SK-N-SH (cell line): Measurements from ENCODE around the gene ATP11C. TPM values are rescaled to one million over a fixed set of nuclear protein-coding genes. Genes with fewer than 3 reads are reported as not detected.

Experiments used
- CTCF ChIA-PET: fragments of 300-600, 350-600 bp; formaldehyde crosslinking; extraction: SDS; loops from one replicate; lab custom pipeline; 2021; lab: Yijun Ruan, JAX
- POLR2A ChIA-PET: fragments of 350-600 bp; sonication (Branson Sonifier 250); formaldehyde crosslinking; extraction: SDS; loops from one replicate; lab custom pipeline; 2020; ENCODE audit warnings: antibody characterized with exemption, inconsistent platforms; lab: Yijun Ruan, JAX
- DNase-seq: peaks from one replicate; pipeline ENCODE4 v3.0.0; 2012
- H2AFZ ChIP-seq: fragments of 200-600 bp; sonication (generic); 2 replicates; pipeline ENCODE4 v1.8.1; 2016; ENCODE audit warnings: antibody characterized with exemption, mild to moderate bottlenecking, low read depth
- H3F3A ChIP-seq: fragments of 200-600 bp; sonication (generic); replicated peaks from 2 replicates; pipeline ENCODE3; 2016; ENCODE audit warnings: antibody characterized with exemption, mild to moderate bottlenecking; ENCODE audit not compliant: insufficient read depth
- H3K27ac ChIP-seq, 2 experiments: fragments of 200-500 bp in 1 of 2; fragments of 200-600 bp in 1 of 2; sonication (Bioruptor generic) in 1 of 2; sonication (generic), shearing (Covaris generic) in 1 of 2; 2 replicates each; pipeline versions ENCODE4 v1.5.1 to v1.6.1; 2014 to 2016; ENCODE audit warnings: low read depth in 2 of 2, inconsistent platforms in 1 of 2, low read length in 1 of 2, mild to moderate bottlenecking in 1 of 2, mixed read lengths in 1 of 2
- H3K27me3 ChIP-seq: fragments of 200-600 bp; sonication (generic), shearing (Covaris generic); 2 replicates; pipeline ENCODE4 v1.6.1; 2016; ENCODE audit warnings: mixed run types; ENCODE audit not compliant: insufficient read depth
- H3K36me3 ChIP-seq, 2 experiments: fragments of 200-500 bp in 1 of 2; fragments of 200-600 bp in 1 of 2; sonication (Bioruptor generic) in 1 of 2; sonication (generic) in 1 of 2; replicated peaks in 1 of 2; 2 replicates each; pipeline versions ENCODE3 to v1.5.1; 2014 to 2016; ENCODE audit warnings: low read length in 1 of 2, mild to moderate bottlenecking in 1 of 2; ENCODE audit not compliant: insufficient read depth in 2 of 2, control insufficient read depth in 1 of 2
- H3K4me1 ChIP-seq, 2 experiments: fragments of 200-500 bp in 1 of 2; fragments of 200-600 bp in 1 of 2; sonication (Bioruptor generic) in 1 of 2; sonication (generic), shearing (Covaris generic) in 1 of 2; 2 replicates each; pipeline versions ENCODE4 v1.5.1 to v1.6.1; 2014 to 2016; ENCODE audit warnings: low read depth in 1 of 2, low read length in 1 of 2, mixed run types in 1 of 2; ENCODE audit not compliant: insufficient read depth in 2 of 2, control insufficient read depth in 1 of 2
- H3K4me2 ChIP-seq: fragments of 200-600 bp; sonication (generic), shearing (Covaris generic); 2 replicates; pipeline ENCODE4 v1.6.1; 2017; ENCODE audit warnings: mixed run types
- H3K4me3 ChIP-seq, 2 experiments: fragments of 200-500 bp in 1 of 2; fragments of 200-600 bp in 1 of 2; sonication (Bioruptor generic) in 1 of 2; sonication (generic), shearing (Covaris generic) in 1 of 2; 2 replicates each; pipeline versions ENCODE4 v1.5.1 to v1.8.1; 2014 to 2016; ENCODE audit warnings: low read depth in 2 of 2, inconsistent platforms in 1 of 2, low read length in 1 of 2, mild to moderate bottlenecking in 1 of 2, mixed read lengths in 1 of 2, moderate library complexity in 1 of 2
- H3K79me2 ChIP-seq: fragments of 200-600 bp; sonication (generic); 2 replicates; pipeline ENCODE4 v1.8.1; 2017; ENCODE audit warnings: mild to moderate bottlenecking; ENCODE audit not compliant: insufficient read depth
- H3K9ac ChIP-seq: fragments of 200-600 bp; sonication (generic); 2 replicates; pipeline ENCODE4 v1.6.1; 2017; ENCODE audit warnings: mixed run types
- H3K9me2 ChIP-seq: fragments of 200-600 bp; sonication (generic); 2 replicates; pipeline ENCODE4 v1.6.1; 2017; ENCODE audit warnings: mixed run types
- H3K9me3 ChIP-seq: fragments of 200-600 bp; sonication (generic); 2 replicates; pipeline ENCODE4 v1.6.1; 2017; ENCODE audit warnings: mixed run types, mild to moderate bottlenecking, moderate library complexity
- H4K20me1 ChIP-seq: fragments of 200-600 bp; sonication (generic); 2 replicates; pipeline ENCODE4 v1.6.1; 2017; ENCODE audit warnings: mild to moderate bottlenecking, mixed run types; ENCODE audit not compliant: insufficient read depth
- CHD2 ChIP-seq: fragments of 150-350 bp; IDR thresholded peaks from 2 replicates; pipeline ENCODE4 v1.6.1; 2018; ENCODE audit warnings: low read length; ENCODE audit not compliant: partially characterized antibody
- EZH2phosphoT487 ChIP-seq: fragments of 200-600 bp; sonication (generic); IDR thresholded peaks from 2 replicates; pipeline ENCODE4 v1.6.1; 2017; ENCODE audit warnings: low read depth, mixed run types, mild to moderate bottlenecking, antibody characterized with exemption, moderate library complexity, borderline replicate concordance
- GABPA ChIP-seq: IDR thresholded peaks from 2 replicates; pipeline ENCODE4 v1.4.0; 2012; ENCODE audit warnings: low read depth, mild to moderate bottlenecking
- GATA2 ChIP-seq: sonication (generic); formaldehyde crosslinking; IDR thresholded peaks from 2 replicates; pipeline ENCODE4 v1.5.0; 2020; ENCODE audit warnings: mild to moderate bottlenecking, missing genetic modification reagents
- MXI1 ChIP-seq: IDR thresholded peaks from 2 replicates; pipeline ENCODE4 v1.6.1; 2012; ENCODE audit warnings: mild to moderate bottlenecking, low read depth, low read length, improper control_type of control experiment
- NFIC ChIP-seq: IDR thresholded peaks from 2 replicates; pipeline ENCODE4 v1.4.0; 2012; ENCODE audit warnings: borderline replicate concordance
- POLR2AphosphoS5 ChIP-seq: IDR thresholded peaks from 2 replicates; pipeline ENCODE4 v1.6.1; 2012; ENCODE audit warnings: low read depth, low read length
- RAD21 ChIP-seq: IDR thresholded peaks from 2 replicates; pipeline ENCODE4 v1.6.1; 2012; ENCODE audit warnings: mild to moderate bottlenecking, low read length
- RXRA ChIP-seq: IDR thresholded peaks from 2 replicates; pipeline ENCODE4 v1.4.0; 2012; ENCODE audit warnings: low read depth, mild to moderate bottlenecking, borderline replicate concordance
- SIN3A ChIP-seq: IDR thresholded peaks from 2 replicates; pipeline ENCODE4 v1.6.1; 2012; ENCODE audit warnings: low read depth, mild to moderate bottlenecking, low read length, moderate library complexity, borderline replicate concordance
- TCF12 ChIP-seq: IDR thresholded peaks from 2 replicates; pipeline ENCODE4 v1.4.0; 2012
- TEAD4 ChIP-seq: IDR thresholded peaks from 2 replicates; pipeline ENCODE4 v1.4.0; 2012; ENCODE audit warnings: mild to moderate bottlenecking, borderline replicate concordance; ENCODE audit not compliant: insufficient read depth
- YY1 ChIP-seq: IDR thresholded peaks from 2 replicates; pipeline ENCODE4 v1.4.0; 2012; ENCODE audit warnings: low read depth, mild to moderate bottlenecking
- WGBS: methylation state at CpG from one replicate; pipeline ENCODE4 v1.1.6; 2017; ENCODE audit warnings: low lambda C conversion rate; 5-methylcytosine and 5-hydroxymethylcytosine counted together
- polyA plus RNA-seq, 3 experiments: library from polyadenylated mRNA; depleted of rRNA; stranded (reverse); fragments of >200 nt; gene quantifications; 2 replicates each; pipeline ENCODE4 v1.2.3, GENCODE V29; 2012
- TF ChIP-seq, protein P1 (sequence below): IDR thresholded peaks from 2 replicates; pipeline ENCODE4 v1.4.0; 2012; ENCODE audit warnings: low read depth
- TF ChIP-seq, protein P2 (sequence below): fragments of 200-600 bp; sonication (generic); IDR thresholded peaks from 2 replicates; pipeline ENCODE4 v1.6.1; 2017; ENCODE audit warnings: antibody characterized with exemption, mild to moderate bottlenecking, moderate library complexity
- TF ChIP-seq, protein P3 (sequence below): fragments of 150-350 bp; IDR thresholded peaks from 2 replicates; pipeline ENCODE4 v1.6.1; 2017; ENCODE audit warnings: antibody characterized with exemption, low read length, low read depth, borderline replicate concordance

ATP11C gene
- polyA plus RNA-seq, 1 of the 3 experiments (the other 2 are of a cell fraction) = 18.5 TPM

DNA sequence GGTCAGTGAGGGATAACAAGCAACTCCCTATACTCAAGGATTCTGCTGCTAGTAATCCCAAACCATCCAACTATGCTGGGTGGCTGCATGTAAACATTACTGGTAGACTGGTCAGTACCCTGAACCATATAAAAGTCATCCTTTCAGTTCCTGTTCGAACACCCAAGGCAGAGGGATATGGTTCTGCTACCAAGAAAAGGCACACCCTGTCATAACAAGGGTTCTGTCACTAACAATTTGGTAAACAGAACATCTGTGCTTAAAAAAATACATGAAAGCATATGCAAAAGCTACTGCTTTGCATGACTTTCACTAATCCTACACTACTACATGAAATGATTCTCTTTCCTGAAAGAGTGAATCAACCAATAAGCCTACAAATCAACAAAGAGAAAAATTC, 148.0 kb downstream of the ATP11C start:
- Histone ChIP-seq H3K4me2 (no peak overlapping the region), H3K27ac (no peak overlapping the region), H3K9me2 (no peaks in the 10 kb centered on the region), H3K79me2 (no peaks in the 10 kb centered on the region), H3K9ac (no peak overlapping the region), H3F3A (no peaks in the 10 kb centered on the region), H4K20me1 (no peaks in the 10 kb centered on the region), H3K4me3 (no peak overlapping the region), H3K27me3 (no peaks in the 10 kb centered on the region), H3K36me3 (peaks cover 20 to 24% of the 10 kb centered on the region in 2 experiments), H3K9me3 (no peaks in the 10 kb centered on the region), H2AFZ (no peak overlapping the region), H3K4me1 (no peaks in the 10 kb centered on the region)
- DNase-seq = no peak
- 43% methylated on average over 1 of the region's 1 CpG for WGBS
- POLR2A ChIA-PET = no interaction called here
- CTCF ChIA-PET = no interaction called here
- TF ChIP-seq GABPA (no peak), SIN3A (no peak), TCF12 (no peak), RAD21 (no peak), NFIC (no peak), CHD2 (no peak), TEAD4 (no peak), MXI1 (no peak), RXRA (no peak), GATA2 (CRISPR knock-in tag) (no peak)
- TF ChIP-seq, protein P1, sequence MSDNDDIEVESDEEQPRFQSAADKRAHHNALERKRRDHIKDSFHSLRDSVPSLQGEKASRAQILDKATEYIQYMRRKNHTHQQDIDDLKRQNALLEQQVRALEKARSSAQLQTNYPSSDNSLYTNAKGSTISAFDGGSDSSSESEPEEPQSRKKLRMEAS = no peak
- TF ChIP-seq, protein P2, sequence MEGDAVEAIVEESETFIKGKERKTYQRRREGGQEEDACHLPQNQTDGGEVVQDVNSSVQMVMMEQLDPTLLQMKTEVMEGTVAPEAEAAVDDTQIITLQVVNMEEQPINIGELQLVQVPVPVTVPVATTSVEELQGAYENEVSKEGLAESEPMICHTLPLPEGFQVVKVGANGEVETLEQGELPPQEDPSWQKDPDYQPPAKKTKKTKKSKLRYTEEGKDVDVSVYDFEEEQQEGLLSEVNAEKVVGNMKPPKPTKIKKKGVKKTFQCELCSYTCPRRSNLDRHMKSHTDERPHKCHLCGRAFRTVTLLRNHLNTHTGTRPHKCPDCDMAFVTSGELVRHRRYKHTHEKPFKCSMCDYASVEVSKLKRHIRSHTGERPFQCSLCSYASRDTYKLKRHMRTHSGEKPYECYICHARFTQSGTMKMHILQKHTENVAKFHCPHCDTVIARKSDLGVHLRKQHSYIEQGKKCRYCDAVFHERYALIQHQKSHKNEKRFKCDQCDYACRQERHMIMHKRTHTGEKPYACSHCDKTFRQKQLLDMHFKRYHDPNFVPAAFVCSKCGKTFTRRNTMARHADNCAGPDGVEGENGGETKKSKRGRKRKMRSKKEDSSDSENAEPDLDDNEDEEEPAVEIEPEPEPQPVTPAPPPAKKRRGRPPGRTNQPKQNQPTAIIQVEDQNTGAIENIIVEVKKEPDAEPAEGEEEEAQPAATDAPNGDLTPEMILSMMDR = no peak

DNA sequence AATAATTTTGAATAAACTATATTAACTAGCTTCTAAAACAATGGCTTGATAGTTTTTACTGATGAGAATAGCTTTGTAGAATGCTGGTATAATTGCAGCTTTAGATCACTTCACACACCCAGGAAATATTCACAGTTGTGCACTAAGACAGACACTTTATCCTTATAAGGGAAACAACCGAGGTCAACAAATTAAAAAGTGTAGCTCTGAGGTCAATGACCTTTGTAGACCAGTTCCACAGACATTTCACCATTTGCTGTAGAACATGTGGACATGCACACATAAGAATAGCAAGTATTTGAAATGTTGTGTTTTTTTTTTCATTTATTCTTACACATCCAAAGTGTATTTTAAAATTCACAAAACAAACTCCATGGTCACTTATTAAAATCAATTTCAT, 148.9 kb downstream of the ATP11C start:
- Histone ChIP-seq H3K4me2 (no peak overlapping the region), H3K27me3 (no peaks in the 10 kb centered on the region), H4K20me1 (no peaks in the 10 kb centered on the region), H3K4me1 (no peaks in the 10 kb centered on the region), H2AFZ (no peak overlapping the region), H3K9me2 (no peaks in the 10 kb centered on the region), H3K79me2 (no peaks in the 10 kb centered on the region), H3K4me3 (no peak overlapping the region), H3K27ac (no peak overlapping the region), H3K9me3 (no peaks in the 10 kb centered on the region), H3F3A (no peaks in the 10 kb centered on the region), H3K9ac (no peak overlapping the region), H3K36me3 (peaks cover 14 to 24% of the 10 kb centered on the region in 2 experiments)
- DNase-seq = no peak
- ChIA-PET POLR2A (no interaction called here), CTCF (no interaction called here)
- no peak for TF ChIP-seq YY1
- TF ChIP-seq POLR2AphosphoS5 = no peak
- no peak for TF ChIP-seq EZH2phosphoT487
- TF ChIP-seq GABPA = no peak
- TF ChIP-seq, protein P3, sequence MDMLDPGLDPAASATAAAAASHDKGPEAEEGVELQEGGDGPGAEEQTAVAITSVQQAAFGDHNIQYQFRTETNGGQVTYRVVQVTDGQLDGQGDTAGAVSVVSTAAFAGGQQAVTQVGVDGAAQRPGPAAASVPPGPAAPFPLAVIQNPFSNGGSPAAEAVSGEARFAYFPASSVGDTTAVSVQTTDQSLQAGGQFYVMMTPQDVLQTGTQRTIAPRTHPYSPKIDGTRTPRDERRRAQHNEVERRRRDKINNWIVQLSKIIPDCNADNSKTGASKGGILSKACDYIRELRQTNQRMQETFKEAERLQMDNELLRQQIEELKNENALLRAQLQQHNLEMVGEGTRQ = no peak
- 50% methylated on average over 1 of the region's 1 CpG for WGBS
